ENCODE measurements around the gene FAM174C. TPM values are rescaled to one million over a fixed set of nuclear protein-coding genes. Genes with fewer than 3 reads are reported as not detected.

FAM174C gene
- polyA plus RNA-seq, 1 donor (not counting 4 experiments of a cell fraction or from before 2014, with no cell fraction given): 18.5 TPM

DNA sequence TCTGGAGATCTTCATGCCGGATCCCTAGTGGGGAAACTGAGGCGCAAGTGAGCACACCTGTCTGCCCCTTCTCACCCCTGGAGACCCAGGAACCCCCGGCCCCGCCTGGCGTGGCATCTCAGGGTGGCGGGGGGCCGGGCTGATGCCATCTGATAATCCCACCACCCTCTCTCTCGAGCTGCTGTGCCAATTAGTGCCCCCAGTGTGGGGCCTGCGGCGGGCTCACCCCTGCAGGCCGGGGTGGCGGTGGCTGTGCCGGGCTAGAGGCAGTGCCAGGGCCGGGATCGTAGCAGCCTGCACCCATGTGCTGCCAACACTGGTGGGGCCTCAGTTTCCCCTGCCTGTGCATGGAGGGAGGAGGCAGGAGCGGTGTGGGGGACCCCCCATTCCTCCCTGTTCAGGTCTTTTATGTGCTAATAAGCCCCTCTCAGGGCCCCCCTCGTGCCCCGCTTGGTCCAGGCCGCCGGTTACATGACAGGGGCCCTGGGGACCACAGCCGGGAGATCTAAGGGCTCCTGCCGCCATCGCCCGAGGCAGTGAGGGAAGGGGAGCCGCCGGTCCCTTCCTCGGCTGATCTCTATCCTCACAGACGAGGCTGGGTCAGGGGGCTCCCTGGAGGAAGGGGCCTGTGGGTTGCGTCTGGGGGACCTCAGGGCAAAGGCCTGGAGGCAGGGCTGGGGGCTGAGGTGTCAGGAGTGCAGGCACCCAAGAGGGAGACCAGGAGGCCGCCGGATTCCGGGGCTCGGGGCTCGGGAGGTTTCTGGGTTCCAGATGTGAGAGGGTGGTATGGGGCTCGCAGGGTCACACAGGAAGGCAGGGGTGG is 18.7 kb downstream of the FAM174C start:
- DNase-seq (ENCODE audit: low read depth, low spot score): no peak
- Histone ChIP-seq H3K79me2 (ENCODE audit: control insufficient read depth, insufficient read depth, low read length) (no peaks in the 10 kb centered on the region), H3K36me3 (ENCODE audit: control insufficient read depth in 2 of 2, extremely low read depth in 1 of 2, insufficient read depth in 2 of 2, low read length in 2 of 2) (no peaks in the 10 kb centered on the region), H3K9ac (ENCODE audit: control insufficient read depth, extremely low read depth, insufficient read depth, low read length) (no peak overlapping the region), H3K4me2 (ENCODE audit: control insufficient read depth, extremely low read depth, insufficient read depth, low read depth, low read length) (no peak overlapping the region), H3K9me1 (ENCODE audit: control insufficient read depth, extremely low read depth, insufficient read depth, low read length) (no peaks in the 10 kb centered on the region), H3K4me1 (ENCODE audit: control insufficient read depth, extremely low read depth, insufficient read depth, low read length) (no peaks in the 10 kb centered on the region), H2AFZ (ENCODE audit: control insufficient read depth, low read length) (no peak overlapping the region), H3K27me3 (ENCODE audit: control insufficient read depth, extremely low read depth, insufficient read depth, low read length) (peaks cover 68% of the 10 kb centered on the region), H4K20me1 (ENCODE audit: control insufficient read depth, extremely low read depth, insufficient read depth, low read length) (no peaks in the 10 kb centered on the region), H3K27ac (ENCODE audit: control insufficient read depth, insufficient read depth, low read length) (no peak overlapping the region), H3K9me3 (ENCODE audit: control insufficient read depth, low read depth, low read length) (no peaks in the 10 kb centered on the region), H3K4me3 (ENCODE audit: control insufficient read depth in 2 of 3, extremely low read depth in 1 of 3, insufficient read depth in 2 of 3, low read depth in 1 of 3, low read length in 3 of 3) (no peak overlapping the region)
- FAIRE-seq: no peak
- TF ChIP-seq CTCF (optimal IDR thresholded peaks at IDR 0.05 in 1 of 3, IDR thresholded peaks at IDR 0.05 in 1 of 3, conservative IDR thresholded peaks at IDR 0.05 in 1 of 3; ENCODE audit: extremely low read depth in 1 of 3, insufficient read depth in 2 of 3, low read length in 3 of 3) (no peak), EZH2 (IDR thresholded peaks at IDR 0.05; ENCODE audit: low read length) (no peak)
- dilution Hi-C loops (cut with MboI; ENCODE audit: extremely low pct_ligation_motif_present, low sequenced_read_pairs): no loop called here

- Histone ChIP-seq H4K20me1 (ENCODE audit: control insufficient read depth, extremely low read depth, insufficient read depth, low read length) (no peaks in the 10 kb centered on the region), H3K9me3 (ENCODE audit: control insufficient read depth, low read depth, low read length) (no peaks in the 10 kb centered on the region), H3K27me3 (ENCODE audit: control insufficient read depth, extremely low read depth, insufficient read depth, low read length) (peaks cover 63% of the 10 kb centered on the region), H3K79me2 (ENCODE audit: control insufficient read depth, insufficient read depth, low read length) (no peaks in the 10 kb centered on the region), H3K4me2 (ENCODE audit: control insufficient read depth, extremely low read depth, insufficient read depth, low read depth, low read length) (no peak overlapping the region), H3K4me1 (ENCODE audit: control insufficient read depth, extremely low read depth, insufficient read depth, low read length) (no peaks in the 10 kb centered on the region), H3K27ac (ENCODE audit: control insufficient read depth, insufficient read depth, low read length) (no peak overlapping the region), H3K9me1 (ENCODE audit: control insufficient read depth, extremely low read depth, insufficient read depth, low read length) (no peaks in the 10 kb centered on the region), H3K9ac (ENCODE audit: control insufficient read depth, extremely low read depth, insufficient read depth, low read length) (no peak overlapping the region), H3K36me3 (ENCODE audit: control insufficient read depth in 2 of 2, extremely low read depth in 1 of 2, insufficient read depth in 2 of 2, low read length in 2 of 2) (no peaks in the 10 kb centered on the region), H3K4me3 (ENCODE audit: control insufficient read depth in 2 of 3, extremely low read depth in 1 of 3, insufficient read depth in 2 of 3, low read depth in 1 of 3, low read length in 3 of 3) (no peak overlapping the region), H2AFZ (ENCODE audit: control insufficient read depth, low read length) (no peak overlapping the region)
- DNase-seq (ENCODE audit: low read depth, low spot score) (no peak), FAIRE-seq (no peak)
- TF ChIP-seq EZH2 (IDR thresholded peaks at IDR 0.05; ENCODE audit: low read length) (no peak), CTCF (optimal IDR thresholded peaks at IDR 0.05 in 1 of 3, IDR thresholded peaks at IDR 0.05 in 1 of 3, conservative IDR thresholded peaks at IDR 0.05 in 1 of 3; ENCODE audit: extremely low read depth in 1 of 3, insufficient read depth in 2 of 3, low read length in 3 of 3) (no peak)
- dilution Hi-C loops (cut with MboI; ENCODE audit: extremely low pct_ligation_motif_present, low sequenced_read_pairs): no loop called here
Measured at GRCh38 chr19:1294688-1295087, 19.4 kb downstream of the FAM174C start.

All from keratinocyte (primary cell).